Fibroblast of skin of left quadriceps (primary cell): ENCODE measurements around the gene PRDM16.
"Not testable (repeated sequence)": the region's sequence is repeated elsewhere in the genome, so short reads cannot be mapped to it uniquely, and the experiment has no call there.

Experiments used
- DNase-seq, 2 experiments: peaks; one replicate each; pipeline ENCODE4 v3.0.0-alpha.2; 2013; ENCODE audit warnings: low read depth in 2 of 2

The PRDM16 gene

DNA sequence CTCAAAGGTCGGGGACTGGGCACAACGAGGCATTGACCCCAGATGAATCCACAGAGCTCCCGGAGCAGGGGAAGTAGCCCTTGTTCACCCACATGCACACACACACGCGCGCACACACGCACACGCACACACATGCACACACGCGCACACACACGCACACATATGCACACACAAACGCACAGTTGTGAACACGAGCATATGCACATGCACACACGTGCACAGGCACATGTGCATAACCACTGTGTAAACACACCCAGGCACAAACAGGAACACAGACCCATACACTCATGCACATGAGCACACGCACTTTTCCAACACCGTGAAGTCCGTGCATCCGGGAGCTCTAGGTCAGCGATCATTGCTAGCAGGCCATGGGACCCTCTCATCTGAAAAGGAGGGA is 208.6 kb downstream of the PRDM16 start:
- DNase-seq: no peak

DNA sequence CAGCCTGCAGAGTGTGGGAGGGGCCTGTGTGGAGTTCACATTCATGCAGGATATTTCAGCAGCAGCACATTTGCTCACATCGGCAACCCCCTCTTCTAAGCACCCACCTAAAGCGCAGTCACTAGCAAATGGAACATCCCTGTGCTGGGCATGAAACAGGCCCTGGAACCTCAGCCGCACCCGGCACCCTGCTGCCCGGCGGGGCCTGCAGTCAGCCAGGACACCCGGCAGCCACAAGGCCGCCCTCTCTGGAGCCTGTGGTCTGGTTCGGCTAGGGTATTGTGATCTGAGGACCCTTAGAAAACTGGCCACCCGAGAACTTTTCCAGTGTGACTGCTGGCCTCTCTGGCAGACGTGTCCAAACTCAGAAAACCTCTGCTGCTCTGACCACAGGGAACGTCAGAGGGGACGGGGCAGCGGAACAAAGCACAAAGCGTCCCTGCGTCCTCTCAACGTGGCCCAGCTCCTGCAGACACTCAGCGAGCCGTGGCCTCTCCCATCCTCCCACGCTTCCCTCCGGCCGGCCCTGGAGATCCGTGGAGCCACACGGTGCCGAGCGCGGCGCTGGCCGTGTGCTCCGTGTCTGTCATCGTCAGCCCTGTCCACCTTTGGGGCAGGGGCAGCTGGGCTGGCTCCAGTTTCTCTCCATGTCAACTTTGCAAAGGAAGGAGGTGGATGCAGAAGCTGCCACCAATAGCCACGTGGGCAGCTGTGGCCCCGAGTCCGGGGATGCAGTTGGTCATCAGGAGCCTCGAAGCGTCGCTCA is 209.6 kb downstream of the PRDM16 start:
- DNase-seq: no peak

DNA sequence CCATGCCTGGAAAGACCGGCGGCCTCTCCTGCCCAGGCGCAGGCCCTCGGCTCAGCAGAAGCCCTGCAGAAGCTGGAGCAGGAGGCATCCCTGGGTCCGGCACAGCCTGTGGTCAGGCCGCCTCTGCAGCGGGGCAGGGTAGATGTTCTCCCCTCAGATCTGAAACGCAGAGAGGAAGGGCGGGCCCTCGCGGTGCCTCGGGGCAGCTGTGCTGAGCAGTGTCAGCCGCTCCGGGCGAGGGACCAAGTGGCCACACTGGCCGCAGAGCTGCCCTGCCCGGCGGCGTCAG is 210.1 kb downstream of the PRDM16 start:
- no peak for DNase-seq

DNA sequence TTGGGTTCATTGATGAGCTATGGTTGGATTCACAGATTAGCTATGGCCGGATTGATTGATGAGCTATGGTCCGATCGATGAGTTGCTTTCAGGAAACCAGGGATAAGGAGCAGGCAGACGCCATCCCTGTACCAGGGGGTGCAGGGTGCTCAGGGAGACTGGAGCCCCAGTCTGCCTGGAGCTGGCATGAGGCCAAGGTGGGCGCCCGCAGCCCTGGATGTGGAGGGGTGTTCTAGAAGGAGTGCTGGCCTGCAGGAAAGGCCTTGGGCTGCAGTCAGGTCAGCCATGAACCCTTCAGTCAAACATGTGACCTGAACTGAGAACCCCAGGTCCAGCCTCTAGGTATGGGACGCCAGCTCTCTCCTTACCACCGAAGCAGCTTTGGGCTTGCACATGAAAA is 212.7 kb downstream of the PRDM16 start:
- no peak for DNase-seq

DNA sequence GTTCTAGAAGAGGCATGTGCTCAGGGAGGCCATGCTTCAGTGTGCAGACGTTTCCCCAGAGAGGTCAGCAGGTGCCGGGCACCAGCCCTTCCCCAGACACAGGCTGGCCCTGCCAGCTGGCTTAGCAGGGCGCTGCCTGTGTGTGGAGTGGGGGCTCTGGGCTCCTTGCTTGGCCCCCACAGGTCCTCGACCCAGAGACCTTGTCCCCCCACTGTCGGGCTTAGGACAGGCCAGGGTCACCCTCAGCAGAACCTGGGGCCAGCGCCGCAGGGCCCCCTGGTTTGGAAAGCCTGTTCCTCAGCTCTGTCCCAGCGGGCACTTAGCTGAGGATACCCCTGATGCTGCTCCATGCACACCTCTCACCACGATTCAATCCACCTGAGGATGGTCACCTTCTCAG is 213.2 kb downstream of the PRDM16 start:
- no peak for DNase-seq

- no peak for DNase-seq
Observed at GRCh38 chr1:3282656-3283430, 213.8 kb downstream of the PRDM16 start.

- DNase-seq: no peak
Observed at GRCh38 chr1:3283849-3284248, 214.8 kb downstream of the PRDM16 start.

DNA sequence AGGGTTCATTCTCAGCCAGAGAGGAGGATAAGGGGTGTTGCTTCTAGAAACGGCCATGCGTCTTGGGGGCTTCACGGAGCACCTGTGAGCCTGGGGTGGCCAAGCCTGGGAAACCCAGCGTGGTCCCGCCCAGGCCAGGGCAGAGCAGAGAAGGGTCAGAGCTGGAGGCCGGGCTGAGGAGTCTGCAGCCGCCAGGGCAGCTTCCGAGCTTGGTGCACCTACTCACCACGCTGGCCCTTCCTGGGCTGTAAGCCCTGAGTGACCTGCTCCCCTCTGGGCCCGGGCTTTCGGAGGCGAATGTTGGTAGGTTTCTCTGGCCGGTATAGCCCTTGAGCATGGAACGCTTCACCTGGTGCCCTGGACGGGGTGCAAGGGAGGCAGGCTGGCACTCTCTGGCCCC is 215.7 kb downstream of the PRDM16 start:
- no peak for DNase-seq

DNA sequence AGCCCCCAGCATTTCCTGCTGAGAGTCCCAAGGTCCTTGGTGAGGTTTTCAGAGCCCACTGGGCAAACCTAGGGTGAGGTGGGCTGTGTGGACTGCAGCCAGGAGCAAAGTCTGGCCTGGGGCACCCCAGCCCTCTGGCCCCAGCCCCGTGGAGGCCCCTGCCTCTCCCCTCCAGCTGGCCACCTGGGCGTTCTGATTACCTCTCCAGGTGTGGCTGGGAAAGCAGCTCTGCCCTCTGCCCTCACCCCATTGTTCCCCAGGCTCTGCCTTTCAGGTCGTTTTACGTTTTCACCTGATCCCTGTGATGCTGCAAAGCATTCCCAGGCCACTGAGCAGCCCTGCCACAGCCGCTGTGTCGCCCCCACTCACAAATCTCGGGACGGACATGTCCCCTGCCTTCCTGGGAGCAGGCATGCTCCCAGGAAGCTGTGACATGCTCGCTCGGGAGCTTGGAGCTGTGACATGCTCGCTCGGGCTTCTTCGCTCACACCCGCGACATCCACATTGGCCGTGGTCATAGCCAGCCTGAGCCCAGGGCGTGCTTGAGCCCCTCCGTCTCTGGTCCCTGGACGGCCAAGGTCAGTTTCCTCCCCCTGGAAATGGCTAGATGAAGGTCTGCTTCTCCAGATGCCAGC is 216.2 kb downstream of the PRDM16 start:
- no peak for DNase-seq

DNA sequence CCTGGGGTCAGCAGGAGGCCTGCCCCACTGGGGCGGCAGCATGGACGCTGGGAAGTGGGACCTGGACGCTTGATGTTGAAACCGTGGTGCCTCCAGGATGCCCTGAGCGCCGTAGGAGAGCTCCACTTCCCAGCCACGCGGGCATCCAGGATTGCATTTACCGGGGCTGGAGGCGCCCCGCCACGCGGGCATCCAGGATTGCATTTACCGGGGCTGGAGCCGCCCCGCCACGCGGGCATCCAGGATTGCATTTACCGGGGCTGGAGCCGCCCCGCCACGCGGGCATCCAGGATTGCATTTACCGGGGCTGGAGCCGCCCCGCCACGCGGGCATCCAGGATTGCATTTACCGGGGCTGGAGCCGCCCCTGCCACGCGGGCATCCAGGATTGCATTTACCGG is 218.1 kb downstream of the PRDM16 start:
- DNase-seq: not testable (repeated sequence)

- no peak for DNase-seq
Observed at GRCh38 chr1:3287656-3288160, 218.7 kb downstream of the PRDM16 start.

DNA sequence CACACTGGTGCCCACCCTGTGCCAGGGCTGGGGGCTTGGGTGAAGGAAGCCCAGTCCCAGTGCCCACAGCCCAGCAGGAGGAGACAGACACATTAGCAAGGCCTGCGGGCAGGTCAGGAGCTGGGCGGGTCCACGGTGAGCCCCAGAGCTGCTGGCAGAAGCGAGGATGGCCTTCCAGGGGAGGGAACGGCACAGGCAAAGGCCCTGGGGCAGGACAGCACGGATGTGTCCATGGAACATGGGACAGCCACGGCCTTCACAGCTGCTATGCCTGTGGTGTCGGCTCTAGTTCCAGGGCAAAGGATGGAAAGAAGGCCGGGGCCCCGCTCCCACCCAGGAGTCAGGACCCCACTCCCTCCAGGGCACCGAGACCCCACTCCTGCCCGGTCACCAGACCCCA is 220.5 kb downstream of the PRDM16 start:
- no peak for DNase-seq

DNA sequence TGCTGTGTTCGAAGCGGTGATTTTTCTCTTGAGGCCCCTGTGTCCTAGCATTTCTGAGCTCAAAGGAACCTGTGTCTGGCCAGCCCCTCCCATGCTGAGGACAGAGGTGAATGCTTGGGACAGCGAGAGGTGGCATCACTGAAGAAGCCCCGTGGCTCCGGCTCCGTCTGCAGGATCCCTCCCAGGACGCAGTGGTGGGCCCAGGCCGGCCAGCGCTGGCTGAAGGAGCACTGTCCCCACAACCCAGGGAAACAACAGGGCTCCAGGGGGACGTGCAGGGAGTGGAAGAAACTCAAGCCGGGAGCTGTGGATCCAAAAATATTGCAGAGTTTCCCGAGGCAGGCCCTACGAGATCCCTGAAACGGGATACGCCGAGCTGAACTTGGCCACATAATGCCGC is 221.4 kb downstream of the PRDM16 start:
- no peak for DNase-seq

DNA sequence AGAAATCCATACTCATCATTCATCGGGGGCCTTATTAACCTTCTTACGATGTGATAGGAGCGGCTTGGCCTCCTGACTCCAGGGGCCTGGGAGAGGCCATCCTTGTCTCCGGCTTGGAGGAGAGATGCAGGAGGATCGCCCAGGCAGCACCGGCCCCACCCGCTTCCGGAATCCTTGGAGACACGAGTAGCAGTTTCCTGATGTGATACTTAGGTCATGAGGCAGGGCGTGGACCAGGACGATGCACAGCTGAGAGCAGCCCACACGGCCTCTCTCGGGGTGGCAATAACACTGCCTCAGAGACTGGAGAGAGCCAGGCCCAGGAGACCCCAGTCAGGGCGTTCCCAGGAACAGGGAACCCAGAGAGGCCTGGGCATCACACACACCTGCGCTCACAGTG is 221.9 kb downstream of the PRDM16 start:
- DNase-seq: no peak

GRCh38 chr1:3292051-3292722 is 223.2 kb downstream of the PRDM16 start:
- DNase-seq: no peak

DNA sequence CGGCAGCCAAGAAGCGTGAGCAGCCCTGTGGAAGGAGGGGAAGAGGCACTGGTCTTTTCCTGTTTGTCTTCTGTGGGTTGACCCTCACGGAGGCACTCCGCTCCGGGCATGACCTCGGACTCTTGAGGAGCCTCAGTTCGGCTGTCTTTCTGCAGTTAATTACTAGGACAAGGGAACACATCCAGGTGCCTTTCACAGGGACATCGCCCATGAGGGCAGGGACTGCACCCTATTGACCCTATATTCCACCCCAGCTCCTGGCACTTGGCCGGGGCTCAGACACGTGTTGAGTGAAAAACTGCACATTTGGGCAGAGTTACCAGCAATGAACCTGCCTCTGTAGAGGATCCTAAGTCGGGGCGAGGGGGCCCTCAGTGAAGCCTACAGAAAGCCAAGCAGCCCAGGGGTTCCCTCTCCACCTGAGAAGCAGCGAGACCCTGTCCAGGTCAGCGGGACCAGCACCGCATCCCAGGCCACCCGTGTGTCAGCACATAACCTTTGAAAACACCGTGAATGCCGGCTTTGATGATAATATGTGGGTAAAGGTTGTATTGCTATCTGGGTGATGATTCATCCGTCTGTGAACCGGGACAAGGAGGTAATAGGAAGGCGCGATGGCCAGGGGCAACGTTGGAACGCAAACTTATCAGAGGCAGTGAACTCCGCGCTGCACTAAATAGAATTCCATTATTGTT is 224.0 kb downstream of the PRDM16 start:
- DNase-seq: no peak

DNA sequence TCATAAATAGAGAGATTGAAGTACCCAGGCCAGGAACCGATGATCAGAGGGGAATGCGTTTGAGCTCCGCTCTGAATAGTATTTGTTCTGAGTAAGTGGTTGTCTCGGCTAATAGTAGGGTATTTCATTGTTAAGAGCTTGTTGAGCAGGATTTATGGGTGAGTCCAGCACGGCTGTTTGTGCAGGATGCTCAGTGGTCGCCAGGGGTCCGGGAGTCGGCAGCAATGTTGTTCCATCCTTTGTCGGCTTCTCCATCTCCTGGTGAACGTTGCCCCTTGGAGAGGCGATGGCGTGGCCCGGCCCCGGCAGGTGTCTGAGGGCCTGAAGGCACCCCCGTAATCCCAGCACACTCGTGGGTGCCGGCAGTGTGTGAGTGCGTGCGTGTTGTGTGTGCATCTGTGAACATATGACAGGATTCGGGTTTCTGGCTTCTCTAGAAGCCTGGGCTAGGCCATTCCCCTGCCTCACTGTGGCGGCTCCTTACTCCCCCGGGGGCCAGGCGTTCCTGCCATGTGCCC is 224.6 kb downstream of the PRDM16 start:
- no peak for DNase-seq

- no peak for DNase-seq
Observed at GRCh38 chr1:3294450-3294849, 225.4 kb downstream of the PRDM16 start.

DNA sequence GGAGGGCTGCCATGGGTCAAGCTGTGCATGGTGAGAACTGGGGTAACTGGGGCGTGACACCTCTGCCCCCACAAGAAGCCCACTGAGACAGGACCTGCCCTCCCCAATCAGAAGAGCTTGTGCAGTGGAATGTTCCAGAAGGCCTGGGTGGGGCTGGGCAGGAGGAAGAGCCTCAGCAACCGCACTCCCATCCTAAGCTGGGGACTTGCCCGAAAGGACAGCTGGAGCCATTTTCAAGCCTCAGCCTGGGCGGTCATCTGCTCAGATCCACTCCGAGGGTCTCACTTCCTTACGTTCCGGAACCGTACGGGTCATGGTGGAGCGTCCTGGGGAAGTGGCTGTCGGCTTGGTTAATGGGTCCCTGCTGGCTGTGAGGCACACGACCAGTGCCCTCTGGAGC is 226.8 kb downstream of the PRDM16 start:
- DNase-seq: no peak

GRCh38 chr1:3296326-3296725 is 227.3 kb downstream of the PRDM16 start:
- no peak for DNase-seq

- DNase-seq: no peak
Observed at GRCh38 chr1:3296826-3297225, 227.8 kb downstream of the PRDM16 start.

- DNase-seq: no peak
Observed at GRCh38 chr1:3297756-3298155, 228.8 kb downstream of the PRDM16 start.
